ENCODE results near the gene SLC9B1.

Gene SLC9B1, protein sequence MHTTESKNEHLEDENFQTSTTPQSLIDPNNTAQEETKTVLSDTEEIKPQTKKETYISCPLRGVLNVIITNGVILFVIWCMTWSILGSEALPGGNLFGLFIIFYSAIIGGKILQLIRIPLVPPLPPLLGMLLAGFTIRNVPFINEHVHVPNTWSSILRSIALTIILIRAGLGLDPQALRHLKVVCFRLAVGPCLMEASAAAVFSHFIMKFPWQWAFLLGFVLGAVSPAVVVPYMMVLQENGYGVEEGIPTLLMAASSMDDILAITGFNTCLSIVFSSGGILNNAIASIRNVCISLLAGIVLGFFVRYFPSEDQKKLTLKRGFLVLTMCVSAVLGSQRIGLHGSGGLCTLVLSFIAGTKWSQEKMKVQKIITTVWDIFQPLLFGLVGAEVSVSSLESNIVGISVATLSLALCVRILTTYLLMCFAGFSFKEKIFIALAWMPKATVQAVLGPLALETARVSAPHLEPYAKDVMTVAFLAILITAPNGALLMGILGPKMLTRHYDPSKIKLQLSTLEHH

GRCh38 chr4:103019308-103020124 is at the start of gene SLC9B1:
SLC9B1 (minus strand) TSS chr4:103019705; CDS start chr4:102991711, 27,994 bp downstream.
- TF ChIP-seq, protein P1, sequence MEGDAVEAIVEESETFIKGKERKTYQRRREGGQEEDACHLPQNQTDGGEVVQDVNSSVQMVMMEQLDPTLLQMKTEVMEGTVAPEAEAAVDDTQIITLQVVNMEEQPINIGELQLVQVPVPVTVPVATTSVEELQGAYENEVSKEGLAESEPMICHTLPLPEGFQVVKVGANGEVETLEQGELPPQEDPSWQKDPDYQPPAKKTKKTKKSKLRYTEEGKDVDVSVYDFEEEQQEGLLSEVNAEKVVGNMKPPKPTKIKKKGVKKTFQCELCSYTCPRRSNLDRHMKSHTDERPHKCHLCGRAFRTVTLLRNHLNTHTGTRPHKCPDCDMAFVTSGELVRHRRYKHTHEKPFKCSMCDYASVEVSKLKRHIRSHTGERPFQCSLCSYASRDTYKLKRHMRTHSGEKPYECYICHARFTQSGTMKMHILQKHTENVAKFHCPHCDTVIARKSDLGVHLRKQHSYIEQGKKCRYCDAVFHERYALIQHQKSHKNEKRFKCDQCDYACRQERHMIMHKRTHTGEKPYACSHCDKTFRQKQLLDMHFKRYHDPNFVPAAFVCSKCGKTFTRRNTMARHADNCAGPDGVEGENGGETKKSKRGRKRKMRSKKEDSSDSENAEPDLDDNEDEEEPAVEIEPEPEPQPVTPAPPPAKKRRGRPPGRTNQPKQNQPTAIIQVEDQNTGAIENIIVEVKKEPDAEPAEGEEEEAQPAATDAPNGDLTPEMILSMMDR (IDR thresholded peaks at IDR 0.05; ENCODE audit: low read depth, low read length) = no peak
- H3K4me3 ChIP-seq (replicated peaks in 1 of 2; ENCODE audit: low read depth in 2 of 2, low read length in 2 of 2) = peak within 1 kb of the TSS; percentile 40 to 47
- peak; percentile 99 for DNase-seq (ENCODE audit: low read depth in 2 of 2)

DNA sequence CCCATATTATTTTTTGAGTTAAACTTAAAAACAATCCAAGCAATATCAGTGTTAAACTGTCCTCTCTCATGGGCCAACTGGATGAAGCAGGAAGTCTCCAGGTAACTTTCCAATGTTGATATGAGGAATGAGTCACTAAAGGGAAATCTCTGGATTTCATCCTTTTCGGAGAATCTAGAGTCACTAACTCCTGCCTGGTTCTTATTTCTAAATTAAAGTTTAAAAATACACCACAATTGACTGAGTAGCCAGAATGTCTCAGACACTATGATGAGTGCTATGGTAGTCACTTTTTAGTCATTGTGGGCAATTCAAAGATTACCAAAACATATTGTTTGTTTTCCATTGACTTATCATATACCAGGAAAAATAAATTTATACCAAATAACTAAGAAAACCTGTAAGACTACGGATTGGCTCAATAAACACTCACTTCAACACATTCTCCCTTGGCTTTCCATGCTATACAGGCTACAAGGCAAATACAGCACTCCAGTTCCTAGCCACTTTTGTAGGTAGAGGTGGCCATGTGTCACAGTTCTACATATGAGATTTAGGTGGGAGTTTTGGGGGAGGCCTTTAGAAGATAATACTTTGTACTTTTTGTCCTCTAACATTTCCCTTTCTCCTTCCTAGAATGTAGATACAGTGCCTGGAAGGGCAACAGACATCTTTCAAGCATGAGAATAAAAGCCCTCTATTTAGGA is 48.5 kb upstream of the SLC9B1 start:
- no peak overlapping the region for H3K4me3 ChIP-seq (replicated peaks in 1 of 2; ENCODE audit: low read depth in 2 of 2, low read length in 2 of 2)
- DNase-seq (ENCODE audit: low read depth in 2 of 2) = peak in 1 of 2 donors; percentile 59
- TF ChIP-seq, protein P1 (IDR thresholded peaks at IDR 0.05; ENCODE audit: low read depth, low read length) = no peak

DNA sequence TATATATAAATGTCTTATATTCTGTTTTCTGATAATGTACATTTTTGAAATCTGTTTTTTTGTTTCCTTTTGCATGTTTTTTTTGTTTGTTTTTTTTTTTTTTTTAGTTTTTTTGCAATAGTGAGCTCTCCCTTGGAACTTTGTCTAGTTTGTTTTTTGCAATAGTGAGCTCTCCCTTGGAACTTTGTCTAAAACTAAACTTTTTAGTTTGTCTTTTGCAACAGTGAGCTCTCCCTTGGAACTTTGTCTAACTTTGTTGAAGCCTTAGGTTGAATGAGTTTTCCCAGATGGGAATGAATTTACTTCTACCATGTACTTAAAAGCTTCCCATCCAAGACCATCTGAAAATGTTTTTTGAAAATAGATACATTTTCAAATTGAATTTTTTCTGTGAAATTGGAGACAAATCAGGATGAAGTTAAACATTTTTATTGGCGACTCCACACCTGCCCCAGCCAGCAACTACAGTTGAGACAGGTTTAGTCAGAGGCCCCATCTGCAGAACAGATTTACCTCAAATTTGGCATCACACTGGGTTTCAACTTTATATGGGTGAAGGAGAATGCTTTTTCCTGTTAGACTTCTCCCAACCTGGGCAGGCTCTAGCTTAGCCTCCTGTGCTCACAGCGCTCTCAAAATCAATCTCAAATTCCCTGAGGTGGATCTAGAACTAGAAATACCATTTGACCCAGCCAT is 41.1 kb upstream of the SLC9B1 start:
- DNase-seq (ENCODE audit: low read depth in 2 of 2) = no peak
- H3K4me3 ChIP-seq (replicated peaks in 1 of 2; ENCODE audit: low read depth in 2 of 2, low read length in 2 of 2) = no peak overlapping the region
- TF ChIP-seq, protein P1 (IDR thresholded peaks at IDR 0.05; ENCODE audit: low read depth, low read length) = no peak

GRCh38 chr4:103054030-103054429 is 34.5 kb upstream of the SLC9B1 start:
- TF ChIP-seq, protein P1 (IDR thresholded peaks at IDR 0.05; ENCODE audit: low read depth, low read length) = no peak

GRCh38 chr4:103052779-103053178 is 33.3 kb upstream of the SLC9B1 start:
- DNase-seq (ENCODE audit: low read depth in 2 of 2) = no peak
- no peak overlapping the region for H3K4me3 ChIP-seq (replicated peaks in 1 of 2; ENCODE audit: low read depth in 2 of 2, low read length in 2 of 2)
- TF ChIP-seq, protein P1 (IDR thresholded peaks at IDR 0.05; ENCODE audit: low read depth, low read length) = no peak

More at GRCh38 chr4:103054030-103054429, 34.5 kb upstream of the SLC9B1 start:
- no peak for DNase-seq (ENCODE audit: low read depth in 2 of 2)
- no peak overlapping the region for H3K4me3 ChIP-seq (replicated peaks in 1 of 2; ENCODE audit: low read depth in 2 of 2, low read length in 2 of 2)

DNA sequence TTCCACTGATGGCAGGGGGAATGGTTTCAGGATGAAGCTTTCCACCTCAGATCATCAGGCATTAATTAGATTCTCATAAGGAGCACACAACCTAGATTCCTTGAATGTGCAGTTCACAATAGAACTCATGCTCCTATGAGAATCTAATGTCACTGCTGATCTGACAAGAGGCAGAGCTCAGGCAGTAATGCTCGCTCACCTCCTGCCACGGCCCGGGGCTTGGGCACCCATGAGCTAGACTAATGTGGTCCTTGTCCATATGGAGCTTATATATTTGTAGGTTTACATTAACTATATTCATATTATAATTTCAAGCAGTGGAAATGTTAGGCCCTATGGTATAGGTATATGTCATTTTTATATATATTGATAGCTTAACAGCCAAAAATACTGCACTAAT is 32.6 kb upstream of the SLC9B1 start:
- TF ChIP-seq, protein P1 (IDR thresholded peaks at IDR 0.05; ENCODE audit: low read depth, low read length) = no peak
- no peak for DNase-seq (ENCODE audit: low read depth in 2 of 2)
- no peak overlapping the region for H3K4me3 ChIP-seq (replicated peaks in 1 of 2; ENCODE audit: low read depth in 2 of 2, low read length in 2 of 2)

Measured in cardiac fibroblast (primary cell).